NCI-H446 treated with DMSO at 0.1 percent for 48 hours (cell line): Measurements from ENCODE around the gene NPAS3.

ENCODE experiments used
- DNase-seq: peaks from one replicate; lab custom pipeline; 2025; lab: John Stamatoyannopoulos, UW

Gene NPAS3

GRCh38 chr14:33483110-33483509, 544.4 kb downstream of the NPAS3 start:
- no peak for DNase-seq

GRCh38 chr14:33483541-33483940, 544.9 kb downstream of the NPAS3 start:
- DNase-seq = no peak

GRCh38 chr14:33484264-33484663, 545.6 kb downstream of the NPAS3 start:
- no peak for DNase-seq

- no peak for DNase-seq
Measured at GRCh38 chr14:33486332-33486890, 547.7 kb downstream of the NPAS3 start.

- DNase-seq = no peak
Measured at GRCh38 chr14:33488582-33488981, 549.9 kb downstream of the NPAS3 start.

GRCh38 chr14:33490555-33490954, 551.9 kb downstream of the NPAS3 start:
- DNase-seq = no peak

- no peak for DNase-seq
Measured at GRCh38 chr14:33491112-33491511, 552.4 kb downstream of the NPAS3 start.

GRCh38 chr14:33492491-33492890, 553.8 kb downstream of the NPAS3 start:
- DNase-seq = no peak

GRCh38 chr14:33493266-33493665, 554.6 kb downstream of the NPAS3 start:
- no peak for DNase-seq

- no peak for DNase-seq
Measured at GRCh38 chr14:33493990-33494389, 555.3 kb downstream of the NPAS3 start.

- DNase-seq = no peak
Measured at GRCh38 chr14:33499687-33500086, 561.0 kb downstream of the NPAS3 start.

- no peak for DNase-seq
Measured at GRCh38 chr14:33504246-33505099, 565.8 kb downstream of the NPAS3 start.

GRCh38 chr14:33505266-33505962, 566.7 kb downstream of the NPAS3 start:
- no peak for DNase-seq

- no peak for DNase-seq
Measured at GRCh38 chr14:33505963-33506329, 567.3 kb downstream of the NPAS3 start.

- no peak for DNase-seq
Measured at GRCh38 chr14:33508126-33509062, 569.7 kb downstream of the NPAS3 start.

- DNase-seq = no peak
Measured at GRCh38 chr14:33509454-33509853, 570.8 kb downstream of the NPAS3 start.

GRCh38 chr14:33510063-33510481, 571.4 kb downstream of the NPAS3 start:
- DNase-seq = no peak

GRCh38 chr14:33510991-33511390, 572.3 kb downstream of the NPAS3 start:
- no peak for DNase-seq

GRCh38 chr14:33511851-33512640, 573.4 kb downstream of the NPAS3 start:
- no peak for DNase-seq

- DNase-seq = no peak
Measured at GRCh38 chr14:33515441-33515840, 576.8 kb downstream of the NPAS3 start.

- no peak for DNase-seq
Measured at GRCh38 chr14:33515899-33516298, 577.2 kb downstream of the NPAS3 start.
